GM12874 (cell line): ENCODE measurements around the gene PLPPR3.

ENCODE experiments used
- CTCF ChIP-seq: IDR thresholded peaks from 2 replicates; pipeline ENCODE4 v1.5.1; 2011; ENCODE audit warnings: low read depth, mild to moderate bottlenecking, control low read depth, low read length, moderate library complexity; ENCODE audit not compliant: insufficient read depth

Gene PLPPR3

GRCh38 chr19:763181-763580, 58.6 kb downstream of the PLPPR3 start:
- no peak for TF ChIP-seq CTCF
